Measurements from ENCODE around the gene GDI2.
"Not testable (repeated sequence)": the region's sequence is repeated elsewhere in the genome, so short reads cannot be mapped to it uniquely, and the experiment has no call there.

GDI2 gene

DNA sequence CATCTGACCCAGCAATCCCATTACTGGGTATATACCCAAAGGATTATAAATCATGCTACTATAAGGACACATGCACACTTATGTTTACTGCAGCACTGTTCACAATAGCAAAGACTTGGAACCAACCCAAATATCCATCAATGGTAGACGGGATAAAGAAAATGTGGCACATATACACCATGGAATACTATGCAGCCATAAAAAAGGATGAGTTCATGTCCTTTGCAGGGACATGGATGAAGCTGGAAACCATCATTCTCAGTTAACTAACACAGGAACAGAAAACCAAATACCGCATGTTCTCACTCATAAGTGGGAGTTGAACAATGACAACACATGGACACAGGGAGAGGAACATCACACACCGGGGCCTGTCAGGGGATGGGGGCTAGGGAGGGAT lies 35.5 kb downstream of the GDI2 start:
- DNase-seq = not testable (repeated sequence)

DNA sequence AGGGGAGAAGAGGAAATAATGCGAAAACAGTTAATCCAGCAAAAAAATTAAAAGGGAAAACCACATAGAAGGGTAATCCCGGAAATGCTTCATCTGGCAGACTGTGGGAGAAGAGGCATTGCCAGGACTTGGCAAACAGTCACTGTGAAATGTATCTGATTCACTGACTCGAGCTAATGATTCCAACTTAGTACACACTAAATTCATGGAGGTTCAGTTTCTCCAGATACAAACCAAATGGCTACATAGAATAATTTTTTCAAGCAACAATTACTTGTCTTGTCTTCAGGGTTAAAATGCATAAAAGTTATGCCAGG lies 36.4 kb downstream of the GDI2 start:
- DNase-seq = no peak

GRCh38 chr10:5776136-5776880 lies 36.9 kb downstream of the GDI2 start:
- no peak for DNase-seq

DNA sequence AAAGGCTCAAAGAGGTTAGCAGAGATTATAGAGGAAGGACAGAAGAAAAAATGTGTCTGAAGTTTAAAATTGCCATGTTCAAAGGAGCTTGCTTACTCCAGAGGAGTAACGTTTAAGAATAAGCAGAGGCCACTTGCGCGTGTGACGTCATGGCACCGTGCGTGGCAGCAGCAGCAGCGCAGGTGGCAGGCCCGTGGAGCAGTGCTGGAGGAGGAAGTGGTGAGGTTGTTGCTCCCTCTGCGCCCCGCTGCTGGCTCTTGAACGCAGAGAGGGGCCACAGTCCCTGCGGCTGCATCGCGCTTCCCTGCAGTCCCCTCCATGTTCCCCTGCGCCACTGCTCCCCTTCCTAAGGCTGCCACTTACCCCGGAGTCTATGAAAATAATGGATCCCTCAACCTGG lies 37.5 kb downstream of the GDI2 start:
- no peak for DNase-seq

DNA sequence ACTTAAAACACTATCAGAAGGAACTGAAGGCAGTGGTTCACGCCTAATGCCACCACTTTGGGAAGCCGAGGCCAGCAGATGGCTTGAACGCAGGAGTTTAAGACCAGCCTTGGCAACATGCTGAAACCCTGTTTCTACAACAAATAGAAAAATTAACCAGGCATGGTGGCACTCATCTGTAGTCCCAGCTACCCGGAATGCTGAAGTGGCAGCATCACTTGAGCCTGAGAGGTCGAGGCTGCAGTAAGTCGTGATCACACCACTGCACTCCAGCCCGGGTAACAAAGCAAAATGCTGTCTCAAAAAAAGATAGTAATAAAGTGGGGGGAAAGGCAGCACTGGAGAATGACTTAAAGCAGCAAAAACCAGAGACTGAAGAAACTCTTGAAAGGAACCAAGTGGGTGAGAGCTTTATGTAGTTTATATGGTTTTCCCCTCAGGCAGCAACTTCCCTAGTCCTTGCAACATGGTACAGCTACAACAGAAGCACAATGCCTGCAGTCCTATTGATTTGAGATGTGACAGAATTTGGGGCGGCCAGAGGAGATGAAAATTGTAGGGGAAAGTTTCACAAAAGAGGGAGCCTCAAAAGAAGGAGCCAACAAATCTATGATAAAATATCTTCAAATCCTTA lies 38.1 kb downstream of the GDI2 start:
- no peak for DNase-seq

DNA sequence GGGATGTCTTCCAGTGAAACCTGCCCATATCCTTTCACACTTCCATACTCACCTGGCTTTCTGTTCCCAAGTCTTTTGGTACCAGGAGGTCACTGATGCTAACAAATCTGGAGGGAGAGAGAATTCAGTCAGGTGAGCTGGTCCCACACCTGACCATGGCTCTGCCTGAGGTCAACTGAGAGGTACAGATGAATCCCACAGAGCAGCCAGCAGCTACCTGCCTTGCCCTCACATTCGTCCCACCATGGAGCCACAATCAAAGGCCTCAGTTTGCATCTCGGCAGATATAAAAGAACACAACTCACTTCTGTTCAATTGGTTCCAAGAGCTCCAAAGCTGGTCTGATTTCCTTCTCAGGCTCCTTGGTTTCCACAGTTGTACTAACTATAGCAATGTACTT lies 47.0 kb downstream of the GDI2 start:
- no peak for DNase-seq

- DNase-seq = no peak
Observed at GRCh38 chr10:5765617-5766016, 47.6 kb downstream of the GDI2 start.

DNA sequence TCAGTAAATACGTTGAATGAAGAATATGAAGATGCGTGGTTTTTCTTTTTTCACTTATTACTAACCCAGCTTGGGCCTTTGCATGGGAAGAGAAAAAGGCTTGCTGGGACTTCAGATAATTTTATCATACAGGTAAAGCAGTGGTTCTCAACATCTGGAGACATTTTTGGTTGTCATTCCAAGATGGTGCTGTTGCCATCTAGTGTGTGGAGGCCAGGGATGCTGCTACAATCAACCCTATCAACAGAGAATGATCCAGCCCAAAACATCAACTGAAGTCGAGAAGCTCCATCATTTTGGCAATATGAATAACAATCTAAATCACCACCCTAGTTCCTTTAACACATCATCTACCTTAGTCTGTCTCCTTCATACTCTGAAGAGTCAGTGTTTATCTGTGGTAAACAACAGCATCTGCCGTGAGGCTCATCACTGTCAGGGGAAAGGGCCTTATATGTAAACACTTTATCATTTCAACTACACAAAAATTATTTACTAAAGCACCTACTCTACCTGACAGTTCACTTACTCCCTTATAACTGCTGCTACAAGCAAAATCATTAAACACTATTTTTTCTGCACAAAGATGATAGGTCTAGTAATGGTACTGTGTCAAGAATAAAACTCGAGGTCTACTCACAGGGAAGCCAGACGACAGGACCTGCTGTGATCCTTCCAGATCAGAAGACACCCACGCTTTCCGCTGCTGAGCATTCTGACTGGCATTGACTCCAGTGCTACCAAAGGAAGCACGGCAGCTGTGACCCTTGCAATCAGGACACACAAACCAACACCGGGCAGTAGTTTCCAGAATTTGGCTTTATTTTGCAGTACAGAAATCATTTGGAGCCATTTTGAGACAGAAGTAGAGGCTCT lies 48.6 kb downstream of the GDI2 start:
- DNase-seq = no peak

DNA sequence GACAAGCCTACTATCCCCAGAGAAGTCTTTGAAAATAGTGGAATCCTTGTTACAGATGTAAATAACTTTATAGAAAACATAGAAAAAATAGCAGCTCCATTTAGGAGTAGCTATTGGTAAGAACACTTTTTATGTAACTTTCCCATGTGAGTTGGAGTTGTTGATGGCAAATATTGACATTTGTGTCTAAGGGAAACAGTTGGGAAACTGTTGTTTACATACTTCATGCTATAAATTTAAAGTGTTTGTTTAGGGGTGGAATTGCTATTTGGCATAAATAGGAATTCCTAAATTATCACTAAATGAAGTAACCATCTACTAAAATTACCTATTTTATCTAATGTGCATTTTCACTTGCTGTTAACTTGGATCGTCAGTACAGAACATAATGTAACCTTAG lies 50.7 kb downstream of the GDI2 start:
- no peak for DNase-seq

DNA sequence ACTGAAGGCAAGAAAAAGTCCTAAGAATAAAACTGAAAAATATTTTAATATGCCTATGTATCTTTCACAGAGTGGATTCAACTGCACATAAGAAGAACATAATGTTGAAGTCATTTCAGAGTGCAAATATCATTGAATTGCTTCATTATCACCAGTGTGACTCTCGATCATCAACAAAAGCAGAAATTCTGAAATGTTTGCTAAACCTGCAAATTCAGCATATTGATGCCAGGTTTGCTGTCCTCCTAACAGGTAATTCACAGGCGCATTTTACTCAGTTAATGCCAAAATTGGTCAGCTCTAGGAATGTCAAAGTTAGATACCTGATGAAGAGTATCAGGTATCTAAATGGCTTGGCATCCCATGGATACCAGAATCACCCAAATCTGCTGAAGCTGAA lies 52.0 kb downstream of the GDI2 start:
- no peak for DNase-seq

DNA sequence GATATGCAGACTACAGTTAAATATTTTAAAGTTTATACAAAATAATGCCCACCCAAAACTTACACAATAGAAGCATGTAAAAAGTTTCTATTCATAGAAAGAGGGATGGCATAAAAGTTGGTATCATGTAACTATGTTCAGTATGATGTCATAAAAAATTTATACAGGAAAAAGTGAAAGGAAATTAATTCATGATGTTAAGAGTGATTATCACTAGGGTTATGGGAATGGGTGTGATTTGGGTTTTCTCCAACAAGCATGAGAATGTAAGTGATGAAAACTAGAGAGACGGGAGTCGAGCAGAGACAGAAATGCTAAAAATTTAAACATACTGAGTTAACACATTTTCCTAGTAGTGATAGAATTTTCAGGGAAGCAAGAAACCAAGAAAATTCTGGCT lies 52.7 kb downstream of the GDI2 start:
- DNase-seq = no peak

DNA sequence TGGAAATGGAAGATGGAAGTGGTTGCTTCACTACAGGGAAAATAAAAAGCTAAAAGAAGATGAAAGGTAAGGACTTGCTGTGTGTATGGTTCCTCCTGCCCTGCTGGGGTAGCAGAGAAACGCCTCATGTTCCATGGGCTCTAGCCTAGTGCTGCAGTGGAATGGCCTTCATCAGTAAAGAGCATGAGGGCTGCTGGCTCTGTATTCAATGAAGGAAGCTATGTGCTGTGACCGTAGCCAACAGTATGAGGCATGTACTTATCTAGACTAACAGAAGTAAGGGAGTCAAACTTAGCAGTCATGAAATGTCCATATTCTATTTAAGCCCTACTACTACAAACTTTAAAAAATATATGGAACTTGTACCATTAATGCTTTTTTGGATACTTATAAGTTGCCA lies 54.3 kb downstream of the GDI2 start:
- no peak for DNase-seq

- DNase-seq = no peak
Observed at GRCh38 chr10:5757766-5758517, 55.3 kb downstream of the GDI2 start.

DNA sequence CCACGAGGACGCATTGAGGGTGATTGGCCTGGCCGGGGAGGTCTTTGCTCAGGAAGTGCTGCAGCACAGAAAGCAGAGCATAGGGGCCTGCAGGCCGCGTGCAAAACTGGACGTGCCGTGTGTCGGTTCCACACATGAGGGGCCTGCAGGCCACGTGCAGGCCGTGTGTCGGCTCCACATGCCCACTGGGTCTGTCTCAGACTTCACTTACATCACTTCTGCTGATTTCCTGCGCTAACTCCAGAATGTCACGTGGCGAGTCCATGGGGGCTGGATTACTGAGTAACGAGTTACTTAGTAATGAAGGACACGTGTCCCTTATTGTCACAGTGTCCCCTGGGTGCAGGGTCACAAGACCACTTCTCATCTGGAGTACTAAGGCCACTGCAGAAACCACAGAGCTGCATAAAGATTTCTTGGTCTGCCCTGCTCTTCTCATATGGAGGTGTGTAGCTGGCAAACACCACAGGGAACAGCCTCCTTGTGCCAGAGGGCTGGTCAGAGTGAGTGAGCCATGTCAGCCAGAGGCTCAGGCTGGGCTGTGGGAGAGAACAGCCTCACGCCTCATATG lies 60.8 kb downstream of the GDI2 start:
- DNase-seq = no peak

DNA sequence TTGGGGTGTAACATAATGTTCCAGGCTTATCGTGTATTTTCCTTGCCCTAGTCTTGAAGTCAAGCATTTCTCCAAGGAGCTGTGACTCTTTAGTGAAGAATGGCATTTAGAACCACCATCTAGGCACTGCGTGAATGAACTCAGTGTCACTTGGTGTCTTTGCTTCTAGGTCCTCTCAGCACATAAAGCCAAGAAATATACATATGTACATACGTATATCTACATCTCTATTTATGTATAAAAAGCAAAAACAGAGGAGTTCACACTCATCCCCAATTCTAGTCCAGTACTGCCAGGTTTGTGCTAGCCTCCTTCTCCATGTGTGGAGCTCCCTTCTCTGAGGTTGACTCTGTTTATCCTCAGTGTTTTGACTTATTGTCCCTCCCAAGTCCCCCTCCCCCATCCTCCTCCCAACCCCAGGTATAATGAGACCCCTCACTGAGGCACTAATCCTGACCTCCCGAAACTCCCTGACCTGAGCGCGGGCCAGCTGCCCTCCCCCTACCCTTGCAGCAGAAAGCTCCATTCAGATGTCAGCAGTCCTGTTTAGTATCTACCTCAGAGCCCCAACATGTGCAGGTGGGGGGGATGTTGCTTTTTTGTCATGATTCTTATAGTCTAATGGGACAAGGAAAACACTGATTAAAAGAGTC lies 61.5 kb downstream of the GDI2 start:
- DNase-seq = no peak

- DNase-seq = no peak
Observed at GRCh38 chr10:5748394-5748803, 64.8 kb downstream of the GDI2 start.

- no peak for DNase-seq
Observed at GRCh38 chr10:5746197-5746596, 67.0 kb downstream of the GDI2 start.

DNA sequence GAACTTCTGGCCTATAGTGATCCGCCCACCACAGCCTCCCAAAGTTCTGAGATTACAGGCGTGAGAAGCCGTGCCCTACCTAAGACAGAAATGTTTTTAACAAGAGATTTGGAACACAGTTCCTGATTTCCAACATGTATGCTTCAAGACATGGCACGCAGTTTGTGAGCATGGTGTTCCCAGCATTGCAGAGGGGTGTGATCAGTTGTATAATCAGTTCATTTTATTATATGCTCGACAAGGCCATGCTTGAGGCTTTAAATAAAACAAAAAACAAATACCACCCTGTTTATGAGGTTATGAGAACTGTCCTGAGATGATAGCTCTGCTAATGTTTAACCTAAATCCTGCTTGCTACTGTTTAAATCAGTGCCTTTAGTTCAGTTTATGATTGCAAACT lies 68.4 kb downstream of the GDI2 start:
- DNase-seq = no peak

- no peak for DNase-seq
Observed at GRCh38 chr10:5743736-5744135, 69.5 kb downstream of the GDI2 start.

DNA sequence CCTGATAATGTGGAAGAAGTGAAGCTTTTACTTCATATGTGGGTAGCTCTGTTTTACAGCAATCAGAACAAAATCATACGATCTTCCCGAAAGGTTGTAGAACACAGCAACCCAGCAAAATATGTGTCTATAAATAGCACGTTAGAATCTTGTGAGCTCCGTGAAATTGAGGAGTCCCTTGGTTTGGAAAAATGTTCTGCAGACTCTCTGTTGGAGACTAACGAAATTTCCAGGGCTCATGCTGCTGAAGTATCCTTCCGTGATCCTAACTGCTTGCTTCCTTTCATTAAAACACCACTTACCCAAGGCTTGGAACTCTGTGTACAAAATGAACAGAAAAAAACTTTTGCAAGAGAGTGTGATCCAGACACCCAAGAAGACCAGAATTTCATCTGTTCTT lies 71.1 kb downstream of the GDI2 start:
- no peak for DNase-seq

DNA sequence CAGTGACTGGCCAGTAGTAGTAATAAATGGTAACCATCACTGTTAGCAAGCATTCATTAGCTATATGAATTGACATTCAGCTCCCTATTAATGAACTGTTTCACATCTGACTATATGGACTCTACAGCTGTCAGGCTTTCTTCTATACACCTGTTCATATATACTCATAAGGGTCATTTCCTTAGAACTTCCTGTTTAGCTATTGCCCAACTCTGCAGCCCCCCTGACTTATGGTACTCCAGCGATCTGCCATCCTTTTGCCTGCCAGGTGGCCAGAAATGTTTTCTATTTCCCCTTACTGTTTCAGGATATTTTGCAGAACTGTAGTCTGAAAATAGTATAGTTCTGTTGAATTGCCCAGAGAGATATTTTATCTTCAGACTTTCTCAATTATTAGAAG lies 72.0 kb downstream of the GDI2 start:
- DNase-seq = no peak

- DNase-seq = no peak
Observed at GRCh38 chr10:5738427-5738826, 74.8 kb downstream of the GDI2 start.

All from NCI-H524 (cell line).